Colonic mucosa (tissue), 4 donors: ENCODE data around the gene SPNS1. TPM values are rescaled to one million over a fixed set of nuclear protein-coding genes. Genes with fewer than 3 reads are reported as not detected.

Experiments used
- DNase-seq: peaks from one replicate; pipeline ENCODE4 v3.0.0-alpha.2; 2020
- H3K27ac ChIP-seq: fragments of 200-600 bp; one replicate; pipeline ENCODE4 v1.8.0; 2021
- H3K27me3 ChIP-seq: fragments of 200-600 bp; one replicate; pipeline ENCODE4 v1.8.0; 2021
- H3K36me3 ChIP-seq: fragments of 200-600 bp; one replicate; pipeline ENCODE4 v1.8.0; 2021
- H3K4me1 ChIP-seq: fragments of 200-600 bp; one replicate; pipeline ENCODE4 v1.8.0; 2021; ENCODE audit warnings: mild to moderate bottlenecking
- H3K4me3 ChIP-seq: fragments of 200-600 bp; one replicate; pipeline ENCODE4 v1.8.0; 2021
- H3K9ac ChIP-seq, 2 donors: one replicate each; pipeline ENCODE4 v1.7.0; 2013; ENCODE audit warnings: control low read depth in 2 of 2, low read depth in 2 of 2, low read length in 2 of 2
- H3K9me3 ChIP-seq: fragments of 200-600 bp; one replicate; pipeline ENCODE4 v1.8.0; 2021
- CTCF ChIP-seq: fragments of 200-600 bp; IDR thresholded peaks from one replicate; pipeline ENCODE4 v1.8.0; 2022; ENCODE audit warnings: antibody characterized with exemption, mild to moderate bottlenecking
- intact Hi-C: fragments of 100-400 bp; cut with DNase I; formaldehyde crosslinking; loops from one replicate; pipeline ENCODE4 v1.14.1; 2022
- total RNA-seq, 2 donors: library from RNA; stranded (reverse); fragmentation: NEBNext Ultra II Directional in 1 of 2; extraction: Animal tissue kit (Norgen Biotek cat#: 25700) in 1 of 2; gene quantifications; one replicate each; pipeline ENCODE4 v1.2.1, GENCODE V29; 2021
- donor health status: healthy.
- donor health status: DM: no; HTN: no; CAD: no.
- donor health status: DM: no; HTN: no; CAD: no.

The SPNS1 gene
- total RNA-seq, 2 donors from 2014 or later = 30.3 to 56.3 TPM

GRCh38 chr16:28986492-28986891, 11.9 kb downstream of the SPNS1 start:
- peak overlapping the region; percentile 4 for H3K4me3 ChIP-seq
- H3K36me3 ChIP-seq = no peaks in the 10 kb centered on the region
- no peak overlapping the region for H3K9ac ChIP-seq
- DNase-seq = no peak
- no peak for TF ChIP-seq CTCF
- no peaks in the 10 kb centered on the region for H3K4me1 ChIP-seq
- intact Hi-C loops = no loop called here
- no peaks in the 10 kb centered on the region for H3K27me3 ChIP-seq
- H3K27ac ChIP-seq = no peak overlapping the region
- no peaks in the 10 kb centered on the region for H3K9me3 ChIP-seq

DNA sequence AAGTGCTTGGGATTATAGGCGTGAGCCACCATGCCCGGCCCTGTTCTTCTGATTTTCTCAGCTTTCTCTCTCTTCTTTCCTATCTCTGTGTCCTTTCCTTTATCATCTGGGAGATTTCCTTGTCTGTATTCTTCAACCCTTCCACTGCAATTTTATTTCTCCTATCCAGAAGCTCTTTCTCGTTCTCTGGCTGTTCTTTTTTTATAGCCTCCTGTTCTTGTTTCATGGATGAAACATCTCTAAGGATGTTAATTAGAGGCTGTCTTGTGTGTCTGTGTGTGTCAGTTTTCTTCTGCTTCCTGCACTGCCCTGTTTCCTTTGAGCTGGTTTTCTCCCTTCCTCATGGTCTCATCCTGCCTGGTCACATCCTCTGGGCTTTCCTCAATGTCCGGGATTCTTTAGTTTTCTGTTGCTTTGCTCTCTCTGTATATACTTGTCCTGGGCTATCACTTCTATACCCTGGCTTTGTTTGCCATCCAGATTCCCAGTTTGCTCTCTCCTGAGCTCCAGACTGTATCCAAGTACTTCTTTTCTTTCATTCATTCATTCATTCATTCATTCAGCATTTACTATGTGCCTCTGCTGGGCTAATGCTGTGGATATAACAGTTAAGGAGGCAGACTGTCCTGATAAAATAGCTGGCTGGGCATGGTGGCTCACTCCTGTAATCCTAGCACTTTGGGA, 12.7 kb downstream of the SPNS1 start:
- no peak overlapping the region for H3K9ac ChIP-seq
- no peaks in the 10 kb centered on the region for H3K36me3 ChIP-seq
- H3K4me1 ChIP-seq = no peaks in the 10 kb centered on the region
- no peak overlapping the region for H3K27ac ChIP-seq
- no peaks in the 10 kb centered on the region for H3K27me3 ChIP-seq
- H3K4me3 ChIP-seq = peak overlapping the region; percentile 4
- intact Hi-C loops = no loop called here
- DNase-seq = no peak
- no peaks in the 10 kb centered on the region for H3K9me3 ChIP-seq
- no peak for TF ChIP-seq CTCF

GRCh38 chr16:28989363-28989762, 14.8 kb downstream of the SPNS1 start:
- no peak for TF ChIP-seq CTCF
- H3K4me3 ChIP-seq = no peak overlapping the region
- intact Hi-C loops = no loop called here
- H3K9me3 ChIP-seq = no peaks in the 10 kb centered on the region
- DNase-seq = no peak
- H3K4me1 ChIP-seq = no peaks in the 10 kb centered on the region
- no peaks in the 10 kb centered on the region for H3K36me3 ChIP-seq
- no peak overlapping the region for H3K27ac ChIP-seq
- H3K27me3 ChIP-seq = no peaks in the 10 kb centered on the region
- H3K9ac ChIP-seq = no peak overlapping the region

DNA sequence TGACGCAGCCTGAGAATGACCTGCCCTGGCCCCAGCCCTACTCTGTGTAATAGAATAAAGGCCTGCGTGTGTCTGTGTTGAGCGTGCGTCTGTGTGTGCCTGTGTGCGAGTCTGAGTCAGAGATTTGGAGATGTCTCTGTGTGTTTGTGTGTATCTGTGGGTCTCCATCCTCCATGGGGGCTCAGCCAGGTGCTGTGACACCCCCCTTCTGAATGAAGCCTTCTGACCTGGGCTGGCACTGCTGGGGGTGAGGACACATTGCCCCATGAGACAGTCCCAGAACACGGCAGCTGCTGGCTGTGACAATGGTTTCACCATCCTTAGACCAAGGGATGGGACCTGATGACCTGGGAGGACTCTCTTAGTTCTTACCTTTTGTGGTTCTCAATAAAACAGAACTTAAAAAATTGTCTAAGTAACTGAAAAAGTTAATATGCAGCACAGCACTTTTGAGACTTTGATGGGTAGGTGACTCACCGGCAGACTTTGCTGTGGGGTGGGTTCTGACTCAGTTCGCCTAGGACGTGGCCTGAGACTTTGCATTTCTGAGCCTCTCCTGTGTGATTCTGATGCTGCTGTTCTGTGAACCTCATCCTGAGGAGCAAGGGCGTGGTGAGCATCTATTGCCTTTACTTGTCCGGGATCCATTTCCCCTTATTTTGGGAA, 15.9 kb downstream of the SPNS1 start:
- H3K27me3 ChIP-seq = no peaks in the 10 kb centered on the region
- intact Hi-C loops = no loop called here
- H3K4me1 ChIP-seq = no peaks in the 10 kb centered on the region
- H3K9me3 ChIP-seq = no peaks in the 10 kb centered on the region
- no peak for DNase-seq
- no peak for TF ChIP-seq CTCF
- H3K36me3 ChIP-seq = no peaks in the 10 kb centered on the region
- H3K4me3 ChIP-seq = no peak overlapping the region
- no peak overlapping the region for H3K27ac ChIP-seq
- H3K9ac ChIP-seq = no peak overlapping the region

DNA sequence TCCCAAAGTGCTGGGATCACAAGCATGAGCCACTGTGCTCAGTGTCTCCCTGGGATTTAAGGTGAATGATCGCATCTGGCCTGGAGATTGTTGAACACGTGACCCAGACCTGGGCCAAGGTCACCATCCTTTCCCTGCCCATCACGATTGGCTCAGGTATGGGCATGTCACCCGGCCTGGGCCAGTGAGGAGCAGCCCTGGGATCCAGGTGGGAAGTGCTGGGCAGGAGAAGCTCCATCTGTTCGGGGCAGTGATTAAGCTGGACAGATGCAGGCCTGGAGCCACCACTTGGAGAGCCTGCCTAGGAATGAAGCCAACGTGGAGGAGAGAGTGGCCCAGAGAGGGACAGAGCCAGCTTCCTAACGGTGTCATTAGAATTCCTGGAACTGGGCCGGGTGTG, 17.1 kb downstream of the SPNS1 start:
- Histone ChIP-seq H3K36me3 (no peaks in the 10 kb centered on the region), H3K4me3 (no peak overlapping the region), H3K27ac (no peak overlapping the region), H3K4me1 (no peaks in the 10 kb centered on the region), H3K9me3 (no peaks in the 10 kb centered on the region), H3K9ac (no peak overlapping the region), H3K27me3 (no peaks in the 10 kb centered on the region)
- DNase-seq = no peak
- intact Hi-C loops = no loop called here
- TF ChIP-seq CTCF = no peak
